ENCODE results near the gene PLPP4. TPM values are rescaled to one million over a fixed set of nuclear protein-coding genes. Genes with fewer than 3 reads are reported as not detected.

PLPP4 gene
- total and polyA plus RNA-seq, 4 donors: 0.18 to 0.51 TPM; not detected in 2

GRCh38 chr10:120573355-120573754 lies 116.3 kb downstream of the PLPP4 start:
- ATAC-seq (ENCODE audit: insufficient read depth, low FRiP score): no peak
- WGBS, 2 donors: 95 to 99% methylated on average over 2 of the region's 2 CpGs
- Histone ChIP-seq H3K27me3 (ENCODE audit: control insufficient read depth in 3 of 3, insufficient read depth in 3 of 3, low read length in 2 of 3) (peaks cover 0 to 3% (median 3%) of the 10 kb centered on the region in 3 donors), H3K36me3 (ENCODE audit: control insufficient read depth in 4 of 4, insufficient read depth in 4 of 4, low read length in 4 of 4) (no peaks in the 10 kb centered on the region), H3K27ac (ENCODE audit: low read depth in 1 of 2, low read length in 1 of 2) (no peak overlapping the region), H3K9ac (ENCODE audit: insufficient read depth in 1 of 2, low read length in 2 of 2) (no peak overlapping the region), H3K9me3 (ENCODE audit: control insufficient read depth in 4 of 4, insufficient read depth in 3 of 4, low read length in 3 of 4) (no peaks in the 10 kb centered on the region), H3K4me1 (ENCODE audit: control insufficient read depth in 5 of 5, insufficient read depth in 5 of 5, low read length in 5 of 5) (no peaks in the 10 kb centered on the region), H3K4me3 (no peak overlapping the region)
- no peak for DNase-seq
- no peak for TF ChIP-seq CTCF (IDR thresholded peaks at IDR 0.05; ENCODE audit: control extremely low read depth, extremely low read depth)

GRCh38 chr10:120574981-120575380 lies 118.0 kb downstream of the PLPP4 start:
- no peaks in the 10 kb centered on the region for H3K9me3 ChIP-seq (ENCODE audit: control insufficient read depth in 4 of 4, insufficient read depth in 3 of 4, low read length in 3 of 4)
- no peak overlapping the region for H3K9ac ChIP-seq (ENCODE audit: insufficient read depth in 1 of 2, low read length in 2 of 2)
- no peak overlapping the region for H3K4me3 ChIP-seq
- H3K27ac ChIP-seq (ENCODE audit: low read depth in 1 of 2, low read length in 1 of 2): no peak overlapping the region
- H3K4me1 ChIP-seq (ENCODE audit: control insufficient read depth in 5 of 5, insufficient read depth in 5 of 5, low read length in 5 of 5): no peaks in the 10 kb centered on the region
- ATAC-seq (ENCODE audit: insufficient read depth, low FRiP score): no peak
- 86 to 93% methylated on average over 13 of the region's 13 CpGs for WGBS, 2 donors
- no peaks in the 10 kb centered on the region for H3K36me3 ChIP-seq (ENCODE audit: control insufficient read depth in 4 of 4, insufficient read depth in 4 of 4, low read length in 4 of 4)
- no peak for DNase-seq
- no peak for TF ChIP-seq CTCF (IDR thresholded peaks at IDR 0.05; ENCODE audit: control extremely low read depth, extremely low read depth)
- peaks cover 0 to 6% (median 2%) of the 10 kb centered on the region in 3 donors for H3K27me3 ChIP-seq (ENCODE audit: control insufficient read depth in 3 of 3, insufficient read depth in 3 of 3, low read length in 2 of 3)

DNA sequence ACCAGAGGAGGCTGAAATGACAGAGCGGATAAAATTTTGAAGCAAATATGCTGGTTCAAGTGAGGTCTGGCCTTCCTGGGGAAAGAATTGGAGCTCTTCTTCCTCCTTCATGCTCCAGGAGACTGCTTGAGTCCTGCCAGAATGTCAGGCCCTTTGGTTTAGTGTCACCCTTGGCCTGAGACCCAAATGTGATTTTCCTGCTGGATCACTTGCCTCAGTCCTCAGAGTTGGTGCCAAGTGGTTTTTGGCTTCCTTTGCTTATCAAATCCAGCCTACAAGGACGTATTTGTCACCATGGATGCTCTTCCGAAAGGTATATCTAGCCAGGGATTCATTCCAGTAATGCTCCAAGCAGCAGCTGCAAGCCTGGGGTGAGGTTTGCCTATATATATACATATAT lies 118.4 kb downstream of the PLPP4 start:
- H3K9ac ChIP-seq (ENCODE audit: insufficient read depth in 1 of 2, low read length in 2 of 2): no peak overlapping the region
- H3K27me3 ChIP-seq (ENCODE audit: control insufficient read depth in 3 of 3, insufficient read depth in 3 of 3, low read length in 2 of 3): peaks cover 0 to 6% (median 0%) of the 10 kb centered on the region in 3 donors
- H3K4me3 ChIP-seq: no peak overlapping the region
- TF ChIP-seq CTCF (IDR thresholded peaks at IDR 0.05; ENCODE audit: control extremely low read depth, extremely low read depth): no peak
- no peaks in the 10 kb centered on the region for H3K9me3 ChIP-seq (ENCODE audit: control insufficient read depth in 4 of 4, insufficient read depth in 3 of 4, low read length in 3 of 4)
- ATAC-seq (ENCODE audit: insufficient read depth, low FRiP score): no peak
- H3K27ac ChIP-seq (ENCODE audit: low read depth in 1 of 2, low read length in 1 of 2): no peak overlapping the region
- 85 to 88% methylated on average over 3 of the region's 3 CpGs for WGBS, 2 donors
- peaks cover 0 to 4% (median 0%) of the 10 kb centered on the region in 5 donors for H3K4me1 ChIP-seq (ENCODE audit: control insufficient read depth in 5 of 5, insufficient read depth in 5 of 5, low read length in 5 of 5)
- no peaks in the 10 kb centered on the region for H3K36me3 ChIP-seq (ENCODE audit: control insufficient read depth in 4 of 4, insufficient read depth in 4 of 4, low read length in 4 of 4)
- DNase-seq: no peak

DNA sequence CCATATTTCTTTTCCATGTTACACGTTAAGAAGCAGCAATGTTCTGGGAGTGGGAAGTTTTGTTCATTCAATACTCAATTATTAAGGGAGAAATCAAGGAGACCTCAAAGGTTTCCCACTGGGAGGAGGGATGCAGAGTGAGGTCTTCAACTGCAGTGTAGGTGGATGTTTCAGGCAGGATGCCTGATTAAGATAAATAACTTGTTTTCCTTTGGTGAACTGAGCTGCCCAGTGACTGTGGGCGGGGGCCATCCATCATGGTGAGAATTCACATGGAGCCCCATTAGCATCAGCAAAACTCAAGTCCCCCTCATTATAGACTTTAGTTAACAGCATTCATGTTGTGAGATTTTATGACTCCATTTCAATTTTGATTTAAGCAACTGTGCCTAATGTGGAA lies 121.1 kb downstream of the PLPP4 start:
- TF ChIP-seq CTCF (IDR thresholded peaks at IDR 0.05; ENCODE audit: control extremely low read depth, extremely low read depth): no peak
- no peak for DNase-seq
- Histone ChIP-seq H3K27ac (ENCODE audit: low read depth in 1 of 2, low read length in 1 of 2) (no peak overlapping the region), H3K36me3 (ENCODE audit: control insufficient read depth in 4 of 4, insufficient read depth in 4 of 4, low read length in 4 of 4) (no peaks in the 10 kb centered on the region), H3K4me3 (no peak overlapping the region), H3K4me1 (ENCODE audit: control insufficient read depth in 5 of 5, insufficient read depth in 5 of 5, low read length in 5 of 5) (peaks cover 0 to 4% (median 0%) of the 10 kb centered on the region in 5 donors), H3K27me3 (ENCODE audit: control insufficient read depth in 3 of 3, insufficient read depth in 3 of 3, low read length in 2 of 3) (peaks cover 0 to 6% (median 0%) of the 10 kb centered on the region in 3 donors), H3K9ac (ENCODE audit: insufficient read depth in 1 of 2, low read length in 2 of 2) (no peak overlapping the region), H3K9me3 (ENCODE audit: control insufficient read depth in 4 of 4, insufficient read depth in 3 of 4, low read length in 3 of 4) (no peaks in the 10 kb centered on the region)
- ATAC-seq (ENCODE audit: insufficient read depth, low FRiP score): no peak
- 61 to 86% methylated on average over 2 of the region's 2 CpGs for WGBS, 2 donors
